Neural cell (in vitro differentiated cells): ENCODE results near the gene EFNA4. TPM values are rescaled to one million over a fixed set of nuclear protein-coding genes. Genes with fewer than 3 reads are reported as not detected.
A peak's percentile ranks its signal among the peaks of the same experiment; 100 is the strongest.

Experiments used
- H2AFZ ChIP-seq: fragments of 200-600, 300-800 bp; sonication (generic), shearing (Covaris generic); 2 replicates; pipeline ENCODE4 v1.6.0; 2014; ENCODE audit warnings: low read depth, mild to moderate bottlenecking, antibody characterized with exemption, low read length, moderate library complexity
- H3F3A ChIP-seq: fragments of 200-600 bp; shearing (Covaris generic); 2 replicates; pipeline ENCODE4 v1.6.1; 2016; ENCODE audit warnings: mild to moderate bottlenecking, moderate library complexity, mixed read lengths, antibody characterized with exemption, low read length; ENCODE audit not compliant: insufficient read depth, poor library complexity, severe bottlenecking
- H3K27ac ChIP-seq: fragments of 200-600, 300-800 bp; sonication (generic), shearing (Covaris generic); 2 replicates; pipeline ENCODE4 v1.5.1; 2014; ENCODE audit warnings: mild to moderate bottlenecking, low read length, moderate library complexity
- H3K27me3 ChIP-seq: fragments of 300-800, 200-600 bp; sonication (generic), shearing (Covaris generic); 2 replicates; pipeline ENCODE4 v1.6.0; 2014; ENCODE audit warnings: mild to moderate bottlenecking, low read depth, low read length, moderate library complexity; ENCODE audit not compliant: insufficient read depth
- H3K36me3 ChIP-seq: fragments of 300-800, 200-600 bp; sonication (generic), shearing (Covaris generic); 2 replicates; pipeline ENCODE4 v1.5.1; 2014; ENCODE audit warnings: mild to moderate bottlenecking, antibody characterized with exemption, low read length, moderate library complexity; ENCODE audit not compliant: insufficient read depth
- H3K4me2 ChIP-seq: fragments of 300-800, 200-600 bp; sonication (generic), shearing (Covaris generic); 2 replicates; pipeline ENCODE4 v1.6.0; 2014; ENCODE audit warnings: mild to moderate bottlenecking, low read length
- H3K4me3 ChIP-seq: fragments of 300-800, 200-600 bp; sonication (generic), shearing (Covaris generic); 2 replicates; pipeline ENCODE4 v1.5.1; 2014; ENCODE audit warnings: mild to moderate bottlenecking, low read length, moderate library complexity
- H3K79me2 ChIP-seq: fragments of 200-600 bp; shearing (Covaris generic); replicated peaks from 2 replicates; pipeline ENCODE4 v1.6.0; 2014; ENCODE audit warnings: mild to moderate bottlenecking, low read length, moderate library complexity; ENCODE audit not compliant: insufficient read depth
- H3K9ac ChIP-seq: fragments of 300-800, 200-600 bp; sonication (generic), shearing (Covaris generic); 2 replicates; pipeline ENCODE4 v1.6.1; 2016; ENCODE audit warnings: mild to moderate bottlenecking, low read length, mixed read lengths
- H3K9me2 ChIP-seq: fragments of 200-600 bp; shearing (Covaris generic); 2 replicates; pipeline ENCODE4 v1.6.1; 2016; ENCODE audit warnings: mild to moderate bottlenecking, low read length, mixed read lengths; ENCODE audit not compliant: insufficient read depth
- H3K9me3 ChIP-seq: fragments of 200-600, 300-800 bp; sonication (generic), shearing (Covaris generic); 2 replicates; pipeline ENCODE4 v1.6.1; 2016; ENCODE audit warnings: mild to moderate bottlenecking, mixed run types, low read length, moderate library complexity, mixed read lengths
- H4K20me1 ChIP-seq: fragments of 200-600 bp; shearing (Covaris generic); 2 replicates; pipeline ENCODE4 v1.6.1; 2016; ENCODE audit warnings: mild to moderate bottlenecking, mixed run types; ENCODE audit not compliant: insufficient read depth
- CTCF ChIP-seq: fragments of 450-650 bp; IDR thresholded peaks from 2 replicates; pipeline ENCODE4 v1.5.1; 2014; ENCODE audit warnings: antibody characterized with exemption, mild to moderate bottlenecking, moderate library complexity; ENCODE audit not compliant: poor library complexity, severe bottlenecking
- EP300 ChIP-seq: fragments of 450-650 bp; conservative IDR thresholded peaks from 2 replicates; pipeline ENCODE4 v1.6.1; 2014; ENCODE audit warnings: antibody characterized with exemption, mild to moderate bottlenecking, moderate library complexity; ENCODE audit not compliant: poor library complexity, severe bottlenecking
- EZH2 ChIP-seq: fragments of 200-600, 300-800 bp; shearing (Covaris generic), sonication (generic); IDR thresholded peaks from 2 replicates; pipeline ENCODE4 v1.6.1; 2014; ENCODE audit warnings: antibody characterized with exemption, low read length, borderline replicate concordance, mild to moderate bottlenecking; ENCODE audit not compliant: insufficient read depth, poor library complexity, severe bottlenecking
- MXI1 ChIP-seq: fragments of 450-650 bp; conservative IDR thresholded peaks from 2 replicates; pipeline ENCODE4 v1.6.1; 2014; ENCODE audit warnings: antibody characterized with exemption, mild to moderate bottlenecking; ENCODE audit not compliant: poor library complexity, severe bottlenecking
- POLR2AphosphoS5 ChIP-seq: IDR thresholded peaks from 2 replicates; pipeline ENCODE4 v1.6.1; 2012
- RAD21 ChIP-seq: fragments of 450-650 bp; conservative IDR thresholded peaks from 2 replicates; pipeline ENCODE4 v1.6.1; 2014; ENCODE audit warnings: antibody characterized with exemption, mild to moderate bottlenecking, moderate library complexity
- REST ChIP-seq: IDR thresholded peaks from 2 replicates; pipeline ENCODE4 v1.6.1; 2012; ENCODE audit warnings: borderline replicate concordance
- SMC3 ChIP-seq: fragments of 450-650 bp; conservative IDR thresholded peaks from 2 replicates; pipeline ENCODE4 v1.6.1; 2014; ENCODE audit warnings: antibody characterized with exemption, mild to moderate bottlenecking, moderate library complexity; ENCODE audit not compliant: poor library complexity
- TAF1 ChIP-seq: IDR thresholded peaks from 2 replicates; pipeline ENCODE4 v1.6.1; 2012; ENCODE audit warnings: low read depth
- polyA plus RNA-seq: library from polyadenylated mRNA; depleted of rRNA; stranded (reverse); fragments of >200 nt; gene quantifications from 2 replicates; pipeline ENCODE4 v1.2.3, GENCODE V29; 2014

Gene EFNA4
- polyA plus RNA-seq, 1 donor from 2014 or later: 1.2 TPM

GRCh38 chr1:155068599-155068998 is 5.1 kb downstream of the EFNA4 start:
- Histone ChIP-seq H3K27ac (no peak overlapping the region), H3K9me3 (no peaks in the 10 kb centered on the region), H3K27me3 (no peaks in the 10 kb centered on the region)

GRCh38 chr1:155069551-155070157 is 6.1 kb downstream of the EFNA4 start:
- H3K9me2 ChIP-seq: no peaks in the 10 kb centered on the region
- H3K9ac ChIP-seq: peak overlapping the region; percentile 64
- peak overlapping the region; percentile 14 for H2AFZ ChIP-seq
- H3K79me2 ChIP-seq: peaks cover 4% of the 10 kb centered on the region
- peak overlapping the region; percentile 72 for H3K27ac ChIP-seq
- H3K36me3 ChIP-seq: no peaks in the 10 kb centered on the region
- H3K27me3 ChIP-seq: no peaks in the 10 kb centered on the region
- H4K20me1 ChIP-seq: no peaks in the 10 kb centered on the region
- H3F3A ChIP-seq: no peaks in the 10 kb centered on the region
- no peak overlapping the region for H3K4me2 ChIP-seq
- peak overlapping the region; percentile 63 for H3K4me3 ChIP-seq
- H3K9me3 ChIP-seq: no peaks in the 10 kb centered on the region
- no peak for TF ChIP-seq RAD21
- TF ChIP-seq POLR2AphosphoS5: no peak
- no peak for TF ChIP-seq TAF1
- TF ChIP-seq CTCF: no peak
- no peak for TF ChIP-seq REST
- TF ChIP-seq MXI1: no peak

More at GRCh38 chr1:155068599-155068998, 5.1 kb downstream of the EFNA4 start:
- Histone ChIP-seq H2AFZ (no peak overlapping the region), H3K9me2 (no peaks in the 10 kb centered on the region), H3K4me3 (no peak overlapping the region), H3F3A (no peaks in the 10 kb centered on the region), H3K79me2 (peaks cover 8% of the 10 kb centered on the region), H3K36me3 (no peaks in the 10 kb centered on the region), H3K9ac (no peak overlapping the region), H3K4me2 (no peak overlapping the region), H4K20me1 (no peaks in the 10 kb centered on the region)
- no peak for TF ChIP-seq SMC3
- no peak for TF ChIP-seq EZH2
- TF ChIP-seq POLR2AphosphoS5: no peak
- TF ChIP-seq MXI1: no peak
- TF ChIP-seq TAF1: no peak
- no peak for TF ChIP-seq REST
- TF ChIP-seq RAD21: no peak
- no peak for TF ChIP-seq EP300
- no peak for TF ChIP-seq CTCF
